Transverse colon (tissue), 4 donors: ENCODE data around the gene ANKH.

Source experiments
- CTCF ChIP-seq, 5 experiments: fragments of 200-600 bp in 3 of 5; fragments of 450-650 bp in 2 of 5; sonication (generic) in 3 of 5; IDR thresholded peaks; 1 replicate in 2 of 5; 2 replicates in 3 of 5; pipeline ENCODE4 v1.5.1; 2016 to 2017; ENCODE audit warnings: antibody characterized with exemption in 5 of 5, inconsistent platforms in 3 of 5, mild to moderate bottlenecking in 2 of 5, moderate library complexity in 1 of 5
- POLR2A ChIP-seq: fragments of 450-650 bp; IDR thresholded peaks from one replicate; pipeline ENCODE4 v1.6.1; 2016; ENCODE audit warnings: antibody characterized with exemption, mild to moderate bottlenecking, moderate library complexity
- POLR2AphosphoS5 ChIP-seq, 3 donors: sonication (generic); formaldehyde crosslinking; IDR thresholded peaks; one replicate each; pipeline ENCODE4 v1.6.1; 2016; ENCODE audit warnings: antibody characterized with exemption in 3 of 3

DNA sequence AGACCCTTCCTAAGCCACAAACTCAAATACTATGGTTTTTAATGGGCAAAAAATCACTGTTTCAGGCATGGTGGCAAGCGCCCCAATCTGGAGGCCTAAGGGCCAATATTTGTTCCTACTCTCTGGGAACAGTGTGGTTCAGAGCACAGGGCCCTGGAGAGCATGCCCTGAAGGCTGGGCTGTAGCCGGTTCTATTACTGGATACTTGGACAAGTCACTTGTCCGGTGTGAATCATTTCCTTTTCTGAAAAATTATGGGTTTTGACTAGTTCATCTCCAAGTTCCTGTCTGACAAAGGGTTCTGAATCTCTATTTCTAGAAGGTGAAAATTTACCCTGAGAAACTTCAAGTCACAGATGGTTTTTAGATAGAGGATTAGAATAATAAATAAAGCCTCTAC, 132.0 kb downstream of the ANKH start:
- TF ChIP-seq CTCF (IDR thresholded peaks at IDR 0.05), result no peak
- no peak for TF ChIP-seq POLR2AphosphoS5 (IDR thresholded peaks at IDR 0.05)
- no peak for TF ChIP-seq POLR2A
